Measurements from ENCODE around the gene FAM83F.

Gene FAM83F

DNA sequence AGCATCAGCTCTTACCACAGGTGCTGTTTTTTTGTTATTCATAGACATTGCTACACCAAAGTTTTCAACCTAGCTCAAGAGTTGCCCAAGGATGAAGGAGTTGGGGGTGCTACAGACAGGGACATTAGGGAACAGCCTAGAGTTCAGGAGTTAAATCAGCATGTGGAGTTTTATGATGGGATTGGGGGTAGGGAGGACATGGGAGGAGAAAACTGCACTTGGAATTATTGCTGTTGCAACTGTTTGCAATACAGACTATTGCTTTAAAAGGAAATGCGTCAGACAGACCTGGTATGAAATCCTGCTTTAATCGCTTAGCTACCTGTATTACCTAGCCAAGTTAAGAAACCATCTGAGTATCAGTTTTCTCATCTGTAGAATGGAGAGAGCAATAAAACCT is 28.3 kb upstream of the FAM83F start:
- ChIA-PET POLR2A (no interaction called here), CTCF (interaction anchor here (1.5 to 2.1 kb wide), 4 partner anchors 10 to 33 kb away, joined by 3 to 7 read pairs (median 4); no protein-coding TSS in a partner anchor)
- Histone ChIP-seq H3K9me3 (ENCODE audit: control extremely low read depth in 1 of 5, control insufficient read depth in 4 of 5, insufficient read depth in 2 of 5, low read depth in 1 of 5, low read length in 4 of 5) (no peaks in the 10 kb centered on the region), H3K4me3 (ENCODE audit: control insufficient read depth in 1 of 7, extremely low read depth in 1 of 7, insufficient read depth in 4 of 7, low read depth in 2 of 7, low read length in 6 of 7) (no peak overlapping the region), H3K27me3 (replicated peaks in 2 of 5; ENCODE audit: control insufficient read depth in 4 of 5, insufficient read depth in 5 of 5, low read length in 4 of 5) (peaks cover 0 to 59% (median 10%) of the 10 kb centered on the region in 5 experiments), H3K36me3 (ENCODE audit: control insufficient read depth in 4 of 4, insufficient read depth in 4 of 4, low read length in 3 of 4) (no peaks in the 10 kb centered on the region), H3K4me1 (ENCODE audit: control extremely low read depth in 1 of 4, control insufficient read depth in 4 of 4, insufficient read depth in 4 of 4, low read length in 3 of 4) (peaks cover 7 to 14% (median 8%) of the 10 kb centered on the region in 4 experiments), H3K27ac (ENCODE audit: insufficient read depth in 1 of 2, low read depth in 1 of 2, low read length in 2 of 2, poor library complexity in 1 of 2, severe bottlenecking in 2 of 2) (no peak overlapping the region)
- no peak for DNase-seq
- 100% methylated on average over 2 of the region's 2 CpGs for WGBS (ENCODE audit: insufficient coverage)

DNA sequence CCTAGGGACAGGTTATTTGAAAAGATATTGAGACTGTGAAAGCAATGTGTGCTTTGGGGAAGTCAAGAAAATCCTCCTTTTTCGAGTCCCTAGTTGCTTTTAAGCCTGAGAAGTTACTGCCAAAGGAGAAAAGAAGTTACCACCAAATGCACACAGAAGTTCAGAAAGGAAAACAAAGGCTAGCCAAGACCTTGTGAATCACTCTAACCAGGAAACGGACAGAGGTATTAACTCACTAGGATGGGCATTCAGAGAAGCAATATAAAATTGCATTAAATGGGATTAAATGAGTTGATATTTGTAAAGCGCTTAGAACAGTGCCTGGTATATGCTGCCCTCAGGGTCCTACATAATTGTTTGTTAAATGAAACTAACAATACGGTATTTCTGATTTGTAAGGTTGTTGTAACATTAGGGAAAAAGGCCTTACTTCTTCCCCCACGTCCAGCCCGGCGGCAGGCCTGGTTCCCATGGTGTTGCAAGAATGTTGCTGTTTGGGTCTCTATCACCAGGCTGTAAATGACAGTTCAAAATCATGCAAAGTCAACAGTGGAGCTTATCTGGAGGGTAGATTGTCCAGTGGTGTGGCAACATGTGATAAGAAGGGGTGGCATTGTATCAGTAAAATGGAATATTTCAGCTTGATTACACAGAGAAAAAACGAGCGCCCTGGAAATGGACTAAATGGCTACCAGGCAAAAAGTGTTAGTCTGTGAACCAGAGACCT is 27.5 kb upstream of the FAM83F start:
- WGBS (ENCODE audit: insufficient coverage), result 90% methylated on average over 8 of the region's 9 CpGs
- CTCF ChIA-PET, result interaction anchor here (1.5 to 2.1 kb wide), 4 partner anchors 9 to 34 kb away, joined by 3 to 7 read pairs (median 4); no protein-coding TSS in a partner anchor
- no peak overlapping the region for H3K27ac ChIP-seq (ENCODE audit: insufficient read depth in 1 of 2, low read depth in 1 of 2, low read length in 2 of 2, poor library complexity in 1 of 2, severe bottlenecking in 2 of 2)
- peaks cover 0 to 6% (median 2%) of the 10 kb centered on the region in 4 experiments for H3K4me1 ChIP-seq (ENCODE audit: control extremely low read depth in 1 of 4, control insufficient read depth in 4 of 4, insufficient read depth in 4 of 4, low read length in 3 of 4)
- no peak overlapping the region for H3K4me3 ChIP-seq (ENCODE audit: control insufficient read depth in 1 of 7, extremely low read depth in 1 of 7, insufficient read depth in 4 of 7, low read depth in 2 of 7, low read length in 6 of 7)
- DNase-seq, result peak in 2 of 3 donors; percentile 47 to 60
- POLR2A ChIA-PET, result no interaction called here
- H3K36me3 ChIP-seq (ENCODE audit: control insufficient read depth in 4 of 4, insufficient read depth in 4 of 4, low read length in 3 of 4), result no peaks in the 10 kb centered on the region
- no peaks in the 10 kb centered on the region for H3K9me3 ChIP-seq (ENCODE audit: control extremely low read depth in 1 of 5, control insufficient read depth in 4 of 5, insufficient read depth in 2 of 5, low read depth in 1 of 5, low read length in 4 of 5)
- peaks cover 0 to 67% (median 17%) of the 10 kb centered on the region in 5 experiments for H3K27me3 ChIP-seq (replicated peaks in 2 of 5; ENCODE audit: control insufficient read depth in 4 of 5, insufficient read depth in 5 of 5, low read length in 4 of 5)

DNA sequence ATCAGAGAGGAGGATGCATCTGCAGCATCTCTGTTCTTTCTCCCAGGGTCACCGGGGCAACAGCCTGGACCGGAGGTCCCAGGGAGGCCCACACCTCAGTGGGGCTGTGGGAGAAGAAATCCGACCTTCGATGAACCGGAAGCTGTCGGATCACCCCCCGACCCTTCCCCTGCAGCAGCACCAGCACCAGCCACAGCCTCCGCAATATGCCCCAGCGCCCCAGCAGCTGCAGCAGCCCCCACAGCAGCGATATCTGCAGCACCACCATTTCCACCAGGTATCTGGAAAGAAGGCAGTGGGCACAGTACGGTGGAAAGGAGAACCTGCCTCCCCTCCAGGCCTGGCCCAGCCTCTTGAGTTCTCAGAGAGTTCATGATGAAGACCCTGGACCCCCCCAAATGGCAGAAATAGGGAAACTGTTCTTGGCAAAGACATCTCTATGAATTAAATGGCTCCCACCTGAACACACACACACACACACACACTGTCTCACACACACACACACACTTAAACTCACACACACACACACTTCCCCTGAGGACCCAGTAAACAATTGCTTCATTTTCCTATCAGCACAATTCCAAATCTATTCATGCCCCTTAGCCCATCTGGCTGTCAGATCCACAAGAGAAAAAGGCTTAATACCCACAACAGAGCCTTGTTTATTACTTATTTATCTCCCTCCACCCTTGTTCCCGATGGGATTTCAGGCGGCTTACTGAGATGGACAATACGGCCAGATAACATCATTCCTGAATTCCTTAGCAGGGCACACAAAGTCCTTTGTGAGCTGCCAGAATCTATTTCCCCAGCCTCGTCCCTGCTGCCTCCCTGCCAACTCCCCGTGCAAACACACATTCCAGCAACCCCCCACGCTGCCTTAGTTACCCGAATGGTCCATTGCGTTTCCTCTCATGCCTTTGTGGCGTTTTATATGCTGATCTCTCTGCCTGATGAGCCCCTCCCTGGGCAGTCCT is 26.5 kb upstream of the FAM83F start:
- no peak overlapping the region for H3K4me3 ChIP-seq (ENCODE audit: control insufficient read depth in 1 of 7, extremely low read depth in 1 of 7, insufficient read depth in 4 of 7, low read depth in 2 of 7, low read length in 6 of 7)
- H3K27me3 ChIP-seq (replicated peaks in 2 of 5; ENCODE audit: control insufficient read depth in 4 of 5, insufficient read depth in 5 of 5, low read length in 4 of 5), result peaks cover 0 to 71% (median 17%) of the 10 kb centered on the region in 5 experiments
- H3K27ac ChIP-seq (ENCODE audit: insufficient read depth in 1 of 2, low read depth in 1 of 2, low read length in 2 of 2, poor library complexity in 1 of 2, severe bottlenecking in 2 of 2), result no peak overlapping the region
- H3K9me3 ChIP-seq (ENCODE audit: control extremely low read depth in 1 of 5, control insufficient read depth in 4 of 5, insufficient read depth in 2 of 5, low read depth in 1 of 5, low read length in 4 of 5), result no peaks in the 10 kb centered on the region
- no peaks in the 10 kb centered on the region for H3K36me3 ChIP-seq (ENCODE audit: control insufficient read depth in 4 of 4, insufficient read depth in 4 of 4, low read length in 3 of 4)
- no peak for DNase-seq
- CTCF ChIA-PET, result interaction anchor here (1.5 kb wide), 1 partner anchor 35 kb away, joined by 3 read pairs; no protein-coding TSS in a partner anchor
- H3K4me1 ChIP-seq (ENCODE audit: control extremely low read depth in 1 of 4, control insufficient read depth in 4 of 4, insufficient read depth in 4 of 4, low read length in 3 of 4), result peaks cover 0 to 3% (median 0%) of the 10 kb centered on the region in 4 experiments
- POLR2A ChIA-PET, result no interaction called here
- 80% methylated on average over 15 of the region's 20 CpGs for WGBS (ENCODE audit: insufficient coverage)

DNA sequence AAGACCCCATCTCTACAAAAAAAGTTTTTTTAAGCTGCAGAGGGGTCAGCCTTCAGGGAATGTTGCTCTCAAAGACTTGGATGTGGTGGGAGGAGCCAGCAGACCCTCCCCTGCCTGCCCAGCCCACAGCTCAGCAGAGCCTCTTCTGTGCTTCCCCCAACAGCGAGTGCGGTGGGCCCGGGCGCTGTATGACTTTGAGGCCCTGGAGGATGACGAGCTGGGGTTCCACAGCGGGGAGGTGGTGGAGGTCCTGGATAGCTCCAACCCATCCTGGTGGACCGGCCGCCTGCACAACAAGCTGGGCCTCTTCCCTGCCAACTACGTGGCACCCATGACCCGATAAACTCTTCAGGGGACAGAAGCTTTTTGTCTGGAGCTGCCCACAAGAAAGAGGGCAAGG is 24.0 kb upstream of the FAM83F start:
- no peak for DNase-seq
- H3K27me3 ChIP-seq (replicated peaks in 2 of 5; ENCODE audit: control insufficient read depth in 4 of 5, insufficient read depth in 5 of 5, low read length in 4 of 5), result peaks cover 0 to 87% (median 27%) of the 10 kb centered on the region in 5 experiments
- H3K36me3 ChIP-seq (ENCODE audit: control insufficient read depth in 4 of 4, insufficient read depth in 4 of 4, low read length in 3 of 4), result no peaks in the 10 kb centered on the region
- POLR2A ChIA-PET, result no interaction called here
- H3K9me3 ChIP-seq (ENCODE audit: control extremely low read depth in 1 of 5, control insufficient read depth in 4 of 5, insufficient read depth in 2 of 5, low read depth in 1 of 5, low read length in 4 of 5), result no peaks in the 10 kb centered on the region
- 93% methylated on average over 9 of the region's 10 CpGs for WGBS (ENCODE audit: insufficient coverage)
- no peak overlapping the region for H3K4me3 ChIP-seq (ENCODE audit: control insufficient read depth in 1 of 7, extremely low read depth in 1 of 7, insufficient read depth in 4 of 7, low read depth in 2 of 7, low read length in 6 of 7)
- CTCF ChIA-PET, result interaction anchor here (0.7 to 1.9 kb wide), 2 partner anchors 23 to 47 kb away, joined by 3 to 5 read pairs; no protein-coding TSS in a partner anchor
- peaks cover 0 to 3% (median 0%) of the 10 kb centered on the region in 4 experiments for H3K4me1 ChIP-seq (ENCODE audit: control extremely low read depth in 1 of 4, control insufficient read depth in 4 of 4, insufficient read depth in 4 of 4, low read length in 3 of 4)
- no peak overlapping the region for H3K27ac ChIP-seq (ENCODE audit: insufficient read depth in 1 of 2, low read depth in 1 of 2, low read length in 2 of 2, poor library complexity in 1 of 2, severe bottlenecking in 2 of 2)

DNA sequence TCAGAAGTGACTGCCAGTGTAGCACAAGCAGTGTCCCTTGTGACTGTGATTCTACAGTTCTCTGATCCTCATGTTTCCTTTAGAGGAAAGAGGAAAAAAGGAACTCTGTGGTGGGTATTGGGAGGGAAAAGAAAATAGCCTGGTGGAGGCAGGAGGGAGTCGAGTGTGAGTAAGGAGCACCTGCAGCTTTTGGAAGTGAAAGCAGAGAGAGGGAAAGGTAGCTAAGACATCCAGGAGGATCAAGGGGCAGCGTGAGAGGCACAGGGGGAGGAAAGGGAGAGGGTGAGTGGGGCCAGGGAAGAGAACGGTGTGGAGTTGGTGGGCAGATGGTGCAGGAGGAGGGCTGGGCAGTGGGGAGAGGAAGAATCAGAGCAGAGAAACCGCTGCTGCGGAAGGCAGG is 22.1 kb upstream of the FAM83F start:
- POLR2A ChIA-PET, result no interaction called here
- no peaks in the 10 kb centered on the region for H3K36me3 ChIP-seq (ENCODE audit: control insufficient read depth in 4 of 4, insufficient read depth in 4 of 4, low read length in 3 of 4)

DNA sequence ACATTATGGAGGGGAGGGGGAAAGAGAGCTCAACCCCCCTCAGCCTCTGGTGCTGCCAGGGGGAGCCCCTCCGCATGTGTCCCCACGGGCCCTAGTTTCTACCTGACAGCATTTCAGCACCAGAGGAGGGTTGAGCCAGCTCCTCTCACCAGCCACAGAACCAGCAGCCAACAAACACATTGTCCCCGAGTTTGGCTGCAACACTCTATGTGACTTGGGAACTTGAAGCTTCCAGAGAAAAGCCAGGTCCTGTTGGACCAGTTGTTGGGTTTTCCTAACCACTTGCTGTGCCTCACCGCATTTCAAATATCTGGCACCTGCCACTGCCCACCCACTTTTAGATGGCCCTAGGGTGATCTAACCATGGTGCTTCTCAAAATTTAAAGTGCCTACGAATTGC is 21.1 kb upstream of the FAM83F start:
- no peak for DNase-seq
- Histone ChIP-seq H3K36me3 (ENCODE audit: control insufficient read depth in 4 of 4, insufficient read depth in 4 of 4, low read length in 3 of 4) (no peaks in the 10 kb centered on the region), H3K27me3 (replicated peaks in 2 of 5; ENCODE audit: control insufficient read depth in 4 of 5, insufficient read depth in 5 of 5, low read length in 4 of 5) (peaks cover 0 to 88% (median 32%) of the 10 kb centered on the region in 5 experiments), H3K9me3 (ENCODE audit: control extremely low read depth in 1 of 5, control insufficient read depth in 4 of 5, insufficient read depth in 2 of 5, low read depth in 1 of 5, low read length in 4 of 5) (no peaks in the 10 kb centered on the region), H3K27ac (ENCODE audit: insufficient read depth in 1 of 2, low read depth in 1 of 2, low read length in 2 of 2, poor library complexity in 1 of 2, severe bottlenecking in 2 of 2) (no peak overlapping the region), H3K4me3 (ENCODE audit: control insufficient read depth in 1 of 7, extremely low read depth in 1 of 7, insufficient read depth in 4 of 7, low read depth in 2 of 7, low read length in 6 of 7) (no peak overlapping the region), H3K4me1 (ENCODE audit: control extremely low read depth in 1 of 4, control insufficient read depth in 4 of 4, insufficient read depth in 4 of 4, low read length in 3 of 4) (no peaks in the 10 kb centered on the region)
- 63% methylated on average over 3 of the region's 5 CpGs for WGBS (ENCODE audit: insufficient coverage)
- CTCF ChIA-PET, result interaction anchor here (1.4 kb wide), 1 partner anchor 20 kb away, joined by 5 read pairs; no protein-coding TSS in a partner anchor
- POLR2A ChIA-PET, result no interaction called here

More for the DNA sequence above, 22.1 kb upstream of the FAM83F start:
- H3K27ac ChIP-seq (ENCODE audit: insufficient read depth in 1 of 2, low read depth in 1 of 2, low read length in 2 of 2, poor library complexity in 1 of 2, severe bottlenecking in 2 of 2), result no peak overlapping the region
- H3K4me3 ChIP-seq (ENCODE audit: control insufficient read depth in 1 of 7, extremely low read depth in 1 of 7, insufficient read depth in 4 of 7, low read depth in 2 of 7, low read length in 6 of 7), result no peak overlapping the region
- no peaks in the 10 kb centered on the region for H3K9me3 ChIP-seq (ENCODE audit: control extremely low read depth in 1 of 5, control insufficient read depth in 4 of 5, insufficient read depth in 2 of 5, low read depth in 1 of 5, low read length in 4 of 5)
- DNase-seq, result no peak
- 63% methylated on average over 5 of the region's 5 CpGs for WGBS (ENCODE audit: insufficient coverage)
- CTCF ChIA-PET, result interaction anchor here (1.4 to 1.9 kb wide), 2 partner anchors 21 kb away, joined by 5 read pairs; no protein-coding TSS in a partner anchor
- H3K4me1 ChIP-seq (ENCODE audit: control extremely low read depth in 1 of 4, control insufficient read depth in 4 of 4, insufficient read depth in 4 of 4, low read length in 3 of 4), result no peaks in the 10 kb centered on the region
- peaks cover 0 to 97% (median 32%) of the 10 kb centered on the region in 5 experiments for H3K27me3 ChIP-seq (replicated peaks in 2 of 5; ENCODE audit: control insufficient read depth in 4 of 5, insufficient read depth in 5 of 5, low read length in 4 of 5)

All from common myeloid progenitor, CD34-positive (primary cell).